HepG2 (cell line): ENCODE results near the gene ARL5A. TPM values are rescaled to one million over a fixed set of nuclear protein-coding genes. Genes with fewer than 3 reads are reported as not detected.

Experiments
- ELF3 ChIP-seq: IDR thresholded peaks from 2 replicates; pipeline ENCODE4 v1.6.1; 2016; ENCODE audit warnings: missing genetic modification reagents, missing compliant biosample characterization
- MED1 ChIP-seq: sonication (generic); formaldehyde crosslinking; IDR thresholded peaks from 2 replicates; pipeline ENCODE4 v1.4.0; 2020; ENCODE audit warnings: missing genetic modification reagents
- NKX3-1 ChIP-seq: sonication (generic); formaldehyde crosslinking; IDR thresholded peaks from 2 replicates; pipeline ENCODE4 v1.5.0; 2020; ENCODE audit warnings: missing genetic modification reagents
- PHF21A ChIP-seq: sonication (generic); formaldehyde crosslinking; IDR thresholded peaks from 2 replicates; pipeline ENCODE4 v1.5.0; 2020; ENCODE audit warnings: mild to moderate bottlenecking, missing genetic modification reagents
- RAD21 ChIP-seq: fragments of 450-650 bp; formaldehyde crosslinking; IDR thresholded peaks from 2 replicates; pipeline ENCODE4 v1.5.0; 2020; ENCODE audit warnings: mild to moderate bottlenecking
- SOX5 ChIP-seq: IDR thresholded peaks from 2 replicates; pipeline ENCODE4 v1.6.1; 2016; ENCODE audit warnings: borderline replicate concordance
- TAF15 ChIP-seq: fragments of 200-400 bp; formaldehyde crosslinking; IDR thresholded peaks from one replicate; pipeline ENCODE4 v1.6.1; 2018; ENCODE audit warnings: mild to moderate bottlenecking, low read depth, low read length; ENCODE audit not compliant: poor library complexity, severe bottlenecking
- ZBTB1 ChIP-seq: sonication (generic); formaldehyde crosslinking; IDR thresholded peaks from 2 replicates; pipeline ENCODE4 v1.4.0; 2020; ENCODE audit warnings: missing genetic modification reagents, borderline replicate concordance
- ZNF235 ChIP-seq: sonication (generic); formaldehyde crosslinking; IDR thresholded peaks from 2 replicates; pipeline ENCODE4 v1.8.1; 2023; ENCODE audit warnings: mild to moderate bottlenecking, missing genetic modification reagents, borderline replicate concordance
- ZNF30 ChIP-seq: sonication (generic); formaldehyde crosslinking; IDR thresholded peaks from 2 replicates; pipeline ENCODE4 v1.5.0; 2020; ENCODE audit warnings: mild to moderate bottlenecking, missing genetic modification reagents
- polyA plus RNA-seq, 8 experiments: library from polyadenylated mRNA; depleted of rRNA in 3 of 8; stranded (reverse) in 7 of 8; unstranded in 1 of 8; fragments of >200 nt; fragmentation: Illumina TruSeq in 4 of 8; extraction: Trizol in 4 of 8; gene quantifications; 2 replicates each; pipeline versions ENCODE4 v1.2.1 to v1.2.3, GENCODE V29; 2011 to 2016; ENCODE audit warnings: low read depth in 4 of 8, missing spikeins in 1 of 8, mixed read lengths in 1 of 8; ENCODE audit not compliant: insufficient read depth in 1 of 8
- total RNA-seq, 5 experiments: library from RNA; depleted of rRNA; stranded (reverse); fragments of >200 nt; fragmentation: Illumina TruSeq; extraction: Trizol; gene quantifications; 2 replicates each; pipeline ENCODE4 v1.2.3, GENCODE V29; 2016; ENCODE audit warnings: low read depth in 1 of 5
- TF ChIP-seq, protein P1 (sequence below): sonication (generic); formaldehyde crosslinking; IDR thresholded peaks from 2 replicates; pipeline ENCODE4 v1.5.0; 2020; ENCODE audit warnings: mild to moderate bottlenecking, missing genetic modification reagents
- TF ChIP-seq, protein P2 (sequence below): sonication (generic); formaldehyde crosslinking; IDR thresholded peaks from 2 replicates; pipeline ENCODE4 v1.4.0; 2020; ENCODE audit warnings: missing genetic modification reagents
- TF ChIP-seq, protein P3 (sequence below): sonication (generic); formaldehyde crosslinking; IDR thresholded peaks from 2 replicates; pipeline ENCODE4 v1.5.1; 2020; ENCODE audit warnings: mild to moderate bottlenecking, missing genetic modification reagents
- TF ChIP-seq, protein P4 (sequence below): sonication (generic); formaldehyde crosslinking; IDR thresholded peaks from 2 replicates; pipeline ENCODE4 v1.4.0; 2020; ENCODE audit warnings: missing genetic modification reagents
- TF ChIP-seq, protein P5 (sequence below): sonication (generic); formaldehyde crosslinking; conservative IDR thresholded peaks from 2 replicates; pipeline ENCODE4 v1.4.0; 2020; ENCODE audit warnings: missing genetic modification reagents

The ARL5A gene
- total and polyA plus RNA-seq, 2 of the 13 experiments (the other 11 are each of a cell fraction or from before 2014, with no cell fraction given): 47.5 to 149 TPM

DNA sequence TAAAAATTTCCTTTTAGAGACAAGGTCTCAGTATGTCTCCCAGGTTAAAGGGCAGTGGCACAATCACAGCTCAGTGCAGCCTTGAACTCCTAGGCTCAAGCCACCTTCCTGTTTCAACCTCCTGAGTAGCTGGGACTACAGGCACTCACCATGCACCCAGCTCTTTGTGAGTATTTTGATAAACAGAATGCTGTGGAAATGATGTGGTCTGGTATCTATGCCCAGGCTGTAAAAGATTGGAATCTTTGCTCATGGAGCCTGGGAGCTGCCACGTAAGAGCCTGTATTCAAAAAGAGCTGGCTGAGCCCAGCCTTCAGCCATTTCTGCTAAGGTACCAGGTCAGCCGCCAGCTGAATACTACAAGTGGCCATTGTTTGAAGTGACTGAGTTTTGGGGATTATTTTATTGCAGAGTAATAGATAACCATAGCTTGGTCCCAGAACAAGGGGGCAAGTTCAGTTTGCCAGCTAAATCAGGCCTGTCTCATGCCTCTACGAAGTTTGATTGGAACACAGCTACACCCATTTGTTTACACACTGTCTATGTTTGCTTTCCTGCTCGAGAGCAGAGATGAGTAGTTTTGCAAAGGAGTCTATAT, 21.3 kb upstream of the ARL5A start (continued):
- TF ChIP-seq, protein P1, sequence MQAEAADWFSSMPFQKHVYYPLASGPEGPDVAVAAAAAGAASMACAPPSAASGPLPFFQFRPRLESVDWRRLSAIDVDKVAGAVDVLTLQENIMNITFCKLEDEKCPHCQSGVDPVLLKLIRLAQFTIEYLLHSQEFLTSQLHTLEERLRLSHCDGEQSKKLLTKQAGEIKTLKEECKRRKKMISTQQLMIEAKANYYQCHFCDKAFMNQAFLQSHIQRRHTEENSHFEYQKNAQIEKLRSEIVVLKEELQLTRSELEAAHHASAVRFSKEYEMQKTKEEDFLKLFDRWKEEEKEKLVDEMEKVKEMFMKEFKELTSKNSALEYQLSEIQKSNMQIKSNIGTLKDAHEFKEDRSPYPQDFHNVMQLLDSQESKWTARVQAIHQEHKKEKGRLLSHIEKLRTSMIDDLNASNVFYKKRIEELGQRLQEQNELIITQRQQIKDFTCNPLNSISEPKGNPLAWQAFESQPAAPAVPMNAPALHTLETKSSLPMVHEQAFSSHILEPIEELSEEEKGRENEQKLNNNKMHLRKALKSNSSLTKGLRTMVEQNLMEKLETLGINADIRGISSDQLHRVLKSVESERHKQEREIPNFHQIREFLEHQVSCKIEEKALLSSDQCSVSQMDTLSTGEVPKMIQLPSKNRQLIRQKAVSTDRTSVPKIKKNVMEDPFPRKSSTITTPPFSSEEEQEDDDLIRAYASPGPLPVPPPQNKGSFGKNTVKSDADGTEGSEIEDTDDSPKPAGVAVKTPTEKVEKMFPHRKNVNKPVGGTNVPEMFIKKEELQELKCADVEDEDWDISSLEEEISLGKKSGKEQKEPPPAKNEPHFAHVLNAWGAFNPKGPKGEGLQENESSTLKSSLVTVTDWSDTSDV (CRISPR knock-in tag): no peak
- TF ChIP-seq, protein P2, sequence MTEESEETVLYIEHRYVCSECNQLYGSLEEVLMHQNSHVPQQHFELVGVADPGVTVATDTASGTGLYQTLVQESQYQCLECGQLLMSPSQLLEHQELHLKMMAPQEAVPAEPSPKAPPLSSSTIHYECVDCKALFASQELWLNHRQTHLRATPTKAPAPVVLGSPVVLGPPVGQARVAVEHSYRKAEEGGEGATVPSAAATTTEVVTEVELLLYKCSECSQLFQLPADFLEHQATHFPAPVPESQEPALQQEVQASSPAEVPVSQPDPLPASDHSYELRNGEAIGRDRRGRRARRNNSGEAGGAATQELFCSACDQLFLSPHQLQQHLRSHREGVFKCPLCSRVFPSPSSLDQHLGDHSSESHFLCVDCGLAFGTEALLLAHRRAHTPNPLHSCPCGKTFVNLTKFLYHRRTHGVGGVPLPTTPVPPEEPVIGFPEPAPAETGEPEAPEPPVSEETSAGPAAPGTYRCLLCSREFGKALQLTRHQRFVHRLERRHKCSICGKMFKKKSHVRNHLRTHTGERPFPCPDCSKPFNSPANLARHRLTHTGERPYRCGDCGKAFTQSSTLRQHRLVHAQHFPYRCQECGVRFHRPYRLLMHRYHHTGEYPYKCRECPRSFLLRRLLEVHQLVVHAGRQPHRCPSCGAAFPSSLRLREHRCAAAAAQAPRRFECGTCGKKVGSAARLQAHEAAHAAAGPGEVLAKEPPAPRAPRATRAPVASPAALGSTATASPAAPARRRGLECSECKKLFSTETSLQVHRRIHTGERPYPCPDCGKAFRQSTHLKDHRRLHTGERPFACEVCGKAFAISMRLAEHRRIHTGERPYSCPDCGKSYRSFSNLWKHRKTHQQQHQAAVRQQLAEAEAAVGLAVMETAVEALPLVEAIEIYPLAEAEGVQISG (CRISPR knock-in tag): no peak
- peak; percentile 39; the same call in 1 of the 2 replicates for TF ChIP-seq NKX3-1
- no peak for TF ChIP-seq ZBTB1 (CRISPR knock-in tag)
- no peak for TF ChIP-seq ZNF235 (CRISPR knock-in tag)
- TF ChIP-seq SOX5: no peak
- TF ChIP-seq, protein P3, sequence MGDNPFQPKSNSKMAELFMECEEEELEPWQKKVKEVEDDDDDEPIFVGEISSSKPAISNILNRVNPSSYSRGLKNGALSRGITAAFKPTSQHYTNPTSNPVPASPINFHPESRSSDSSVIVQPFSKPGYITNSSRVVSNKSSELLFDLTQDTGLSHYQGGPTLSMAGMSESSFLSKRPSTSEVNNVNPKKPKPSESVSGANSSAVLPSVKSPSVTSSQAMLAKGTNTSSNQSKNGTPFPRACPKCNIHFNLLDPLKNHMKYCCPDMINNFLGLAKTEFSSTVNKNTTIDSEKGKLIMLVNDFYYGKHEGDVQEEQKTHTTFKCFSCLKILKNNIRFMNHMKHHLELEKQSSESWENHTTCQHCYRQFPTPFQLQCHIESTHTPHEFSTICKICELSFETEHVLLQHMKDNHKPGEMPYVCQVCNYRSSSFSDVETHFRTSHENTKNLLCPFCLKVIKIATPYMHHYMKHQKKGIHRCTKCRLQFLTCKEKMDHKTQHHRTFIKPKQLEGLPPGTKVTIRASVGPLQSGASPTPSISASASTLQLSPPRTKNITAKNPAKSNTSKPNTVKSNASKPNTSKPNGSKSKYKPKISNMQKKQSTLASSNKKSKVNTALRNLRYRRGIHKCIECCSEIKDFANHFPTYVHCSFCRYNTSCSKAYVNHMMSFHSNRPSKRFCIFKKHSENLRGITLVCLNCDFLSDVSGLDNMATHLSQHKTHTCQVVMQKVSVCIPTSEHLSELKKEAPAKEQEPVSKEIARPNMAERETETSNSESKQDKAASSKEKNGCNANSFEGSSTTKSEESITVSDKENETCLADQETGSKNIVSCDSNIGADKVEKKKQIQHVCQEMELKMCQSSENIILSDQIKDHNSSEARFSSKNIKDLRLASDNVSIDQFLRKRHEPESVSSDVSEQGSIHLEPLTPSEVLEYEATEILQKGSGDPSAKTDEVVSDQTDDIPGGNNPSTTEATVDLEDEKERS: 0 out of 2 replicates have a peak, but pooled peaks have one; percentile 34
- no peak for TF ChIP-seq TAF15
- no peak for TF ChIP-seq ZNF30 (CRISPR knock-in tag)
- TF ChIP-seq, protein P4, sequence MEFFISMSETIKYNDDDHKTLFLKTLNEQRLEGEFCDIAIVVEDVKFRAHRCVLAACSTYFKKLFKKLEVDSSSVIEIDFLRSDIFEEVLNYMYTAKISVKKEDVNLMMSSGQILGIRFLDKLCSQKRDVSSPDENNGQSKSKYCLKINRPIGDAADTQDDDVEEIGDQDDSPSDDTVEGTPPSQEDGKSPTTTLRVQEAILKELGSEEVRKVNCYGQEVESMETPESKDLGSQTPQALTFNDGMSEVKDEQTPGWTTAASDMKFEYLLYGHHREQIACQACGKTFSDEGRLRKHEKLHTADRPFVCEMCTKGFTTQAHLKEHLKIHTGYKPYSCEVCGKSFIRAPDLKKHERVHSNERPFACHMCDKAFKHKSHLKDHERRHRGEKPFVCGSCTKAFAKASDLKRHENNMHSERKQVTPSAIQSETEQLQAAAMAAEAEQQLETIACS: no peak
- TF ChIP-seq RAD21 (CRISPR knock-in tag): no peak
- TF ChIP-seq, protein P5, sequence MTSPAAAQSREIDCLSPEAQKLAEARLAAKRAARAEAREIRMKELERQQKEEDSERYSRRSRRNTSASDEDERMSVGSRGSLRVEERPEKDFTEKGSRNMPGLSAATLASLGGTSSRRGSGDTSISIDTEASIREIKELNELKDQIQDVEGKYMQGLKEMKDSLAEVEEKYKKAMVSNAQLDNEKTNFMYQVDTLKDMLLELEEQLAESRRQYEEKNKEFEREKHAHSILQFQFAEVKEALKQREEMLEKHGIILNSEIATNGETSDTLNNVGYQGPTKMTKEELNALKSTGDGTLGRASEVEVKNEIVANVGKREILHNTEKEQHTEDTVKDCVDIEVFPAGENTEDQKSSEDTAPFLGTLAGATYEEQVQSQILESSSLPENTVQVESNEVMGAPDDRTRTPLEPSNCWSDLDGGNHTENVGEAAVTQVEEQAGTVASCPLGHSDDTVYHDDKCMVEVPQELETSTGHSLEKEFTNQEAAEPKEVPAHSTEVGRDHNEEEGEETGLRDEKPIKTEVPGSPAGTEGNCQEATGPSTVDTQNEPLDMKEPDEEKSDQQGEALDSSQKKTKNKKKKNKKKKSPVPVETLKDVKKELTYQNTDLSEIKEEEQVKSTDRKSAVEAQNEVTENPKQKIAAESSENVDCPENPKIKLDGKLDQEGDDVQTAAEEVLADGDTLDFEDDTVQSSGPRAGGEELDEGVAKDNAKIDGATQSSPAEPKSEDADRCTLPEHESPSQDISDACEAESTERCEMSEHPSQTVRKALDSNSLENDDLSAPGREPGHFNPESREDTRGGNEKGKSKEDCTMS (CRISPR knock-in tag): no peak
- TF ChIP-seq ELF3 (CRISPR knock-in tag): peak; percentile 10; the same call in 1 of the 2 replicates
- peak; percentile 16; the same call in 1 of the 2 replicates for TF ChIP-seq MED1 (CRISPR knock-in tag)
- peak; percentile 38; the same call in 1 of the 2 replicates for TF ChIP-seq PHF21A (CRISPR knock-in tag)
